NT2/D1 (cell line): ENCODE measurements around the gene SOCS4.

Source experiments
- SUZ12 ChIP-seq: IDR thresholded peaks from 2 replicates; pipeline ENCODE4 v1.6.1; 2011; ENCODE audit not compliant: insufficient read length, insufficient read depth; ENCODE audit errors: extremely low read depth
- YY1 ChIP-seq: IDR thresholded peaks from 2 replicates; pipeline ENCODE4 v1.6.1; 2011; ENCODE audit not compliant: insufficient read length, insufficient read depth
- ZNF274 ChIP-seq: IDR thresholded peaks from 2 replicates; pipeline ENCODE4 v1.6.1; 2011; ENCODE audit warnings: mild to moderate bottlenecking, low read depth, low read length

- TF ChIP-seq YY1 (no peak), ZNF274 (no peak), SUZ12 (no peak)
These were observed 45.0 kb downstream of the SOCS4 start for GRCh38 chr14:55071870-55072640.
